PFSK-1 (cell line): Measurements from ENCODE around the gene ZNF541.

ENCODE experiments used
- FOXP2 ChIP-seq: optimal IDR thresholded peaks from 2 replicates; pipeline ENCODE3; 2011; ENCODE audit warnings: borderline replicate concordance, control low read depth, inconsistent platforms; ENCODE audit not compliant: insufficient read depth; ENCODE audit errors: extremely low read length, extremely low read depth
- POLR2AphosphoS5 ChIP-seq: IDR thresholded peaks from 2 replicates; pipeline ENCODE4 v1.6.1; 2012; ENCODE audit warnings: low read depth, mild to moderate bottlenecking, control low read depth, low read length, moderate library complexity
- REST ChIP-seq, 2 experiments: IDR thresholded peaks; 2 replicates each; pipeline versions ENCODE4 v1.6.1 to v1.8.0; 2011 to 2012; ENCODE audit warnings: low read depth in 2 of 2, low read length in 2 of 2, control low read depth in 1 of 2, inconsistent platforms in 1 of 2, mild to moderate bottlenecking in 1 of 2, moderate library complexity in 1 of 2; ENCODE audit not compliant: insufficient read depth in 1 of 2
- TAF1 ChIP-seq: IDR thresholded peaks from 2 replicates; pipeline ENCODE4 v1.6.1; 2012; ENCODE audit warnings: low read length, control low read depth, borderline replicate concordance; ENCODE audit not compliant: insufficient read depth

- no peak for TF ChIP-seq TAF1
- TF ChIP-seq POLR2AphosphoS5, result no peak
- no peak for TF ChIP-seq REST (IDR thresholded peaks at IDR 0.05; ENCODE audit: insufficient read depth in 1 of 2, low read depth in 2 of 2, low read length in 2 of 2)
- no peak for TF ChIP-seq FOXP2
Observed at GRCh38 chr19:47615714-47616113, 42.8 kb upstream of the ZNF541 start.
